ENCODE results near the gene ZSWIM6. TPM values are rescaled to one million over a fixed set of nuclear protein-coding genes. Genes with fewer than 3 reads are reported as not detected.
A peak's percentile ranks its signal among the peaks of the same experiment; 100 is the strongest.

ZSWIM6 gene
- polyA plus RNA-seq, 1 donor, result 18.0 TPM

DNA sequence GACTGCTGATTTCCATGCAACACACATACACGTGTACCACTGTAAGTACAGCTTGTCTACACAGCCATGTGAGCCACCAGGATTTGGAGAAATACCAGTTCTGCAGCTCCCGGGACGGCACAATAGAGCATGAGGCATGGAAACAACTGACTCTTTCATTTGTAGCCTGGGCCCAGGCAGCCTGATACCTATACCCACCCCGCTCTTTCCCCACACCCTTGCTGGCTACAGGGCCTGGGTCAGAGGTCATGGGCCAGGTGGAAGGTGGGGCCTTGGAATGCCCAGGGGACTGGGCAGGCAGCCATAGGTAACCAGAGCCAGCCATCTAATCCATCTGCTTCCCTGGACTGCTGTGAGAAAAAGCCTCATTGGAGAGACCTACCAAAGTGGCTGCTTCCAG is 39.0 kb upstream of the ZSWIM6 start:
- H3K27me3 ChIP-seq (ENCODE audit: control insufficient read depth, insufficient read depth, low read length), result no peaks in the 10 kb centered on the region
- no peak overlapping the region for H3K4me3 ChIP-seq (ENCODE audit: low read length)
- WGBS (ENCODE audit: insufficient coverage, low lambda C conversion rate), result no CpG with 5 or more reads among the region's 4 CpGs
- no peaks in the 10 kb centered on the region for H3K9me3 ChIP-seq (ENCODE audit: control insufficient read depth, low read depth, low read length)
- peak in 1 of 2 donors; percentile 74 for DNase-seq
- peaks cover 25% of the 10 kb centered on the region for H3K4me1 ChIP-seq (ENCODE audit: control insufficient read depth, insufficient read depth, low read length)
- no peaks in the 10 kb centered on the region for H3K36me3 ChIP-seq (ENCODE audit: control insufficient read depth, insufficient read depth, low read length)
- H3K27ac ChIP-seq (ENCODE audit: low read length), result peak overlapping the region; percentile 82

DNA sequence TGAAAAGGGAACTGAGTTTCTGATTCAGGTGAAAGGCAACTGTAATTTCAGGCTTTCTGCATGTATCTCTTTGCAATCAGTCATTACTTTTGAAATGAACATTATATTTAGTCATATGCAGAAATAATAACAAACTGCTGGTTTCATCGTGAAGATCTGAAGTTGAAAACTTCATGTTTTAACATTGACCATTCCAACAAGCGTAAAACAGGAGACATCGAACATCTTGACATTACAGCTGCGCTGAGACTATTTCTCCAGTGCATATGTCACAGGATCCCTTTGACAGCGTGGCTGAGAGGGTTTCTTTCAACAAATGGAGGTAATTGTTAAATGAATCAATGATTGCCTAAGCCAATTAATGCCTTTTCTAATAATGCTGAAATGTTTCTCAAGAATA is 38.2 kb upstream of the ZSWIM6 start:
- Histone ChIP-seq H3K27me3 (ENCODE audit: control insufficient read depth, insufficient read depth, low read length) (no peaks in the 10 kb centered on the region), H3K9me3 (ENCODE audit: control insufficient read depth, low read depth, low read length) (no peaks in the 10 kb centered on the region), H3K36me3 (ENCODE audit: control insufficient read depth, insufficient read depth, low read length) (no peaks in the 10 kb centered on the region), H3K4me1 (ENCODE audit: control insufficient read depth, insufficient read depth, low read length) (peaks cover 25% of the 10 kb centered on the region), H3K4me3 (ENCODE audit: low read length) (no peak overlapping the region), H3K27ac (ENCODE audit: low read length) (no peak overlapping the region)
- DNase-seq, result no peak
- 100% methylated on average over 2 of the region's 5 CpGs for WGBS (ENCODE audit: insufficient coverage, low lambda C conversion rate)

DNA sequence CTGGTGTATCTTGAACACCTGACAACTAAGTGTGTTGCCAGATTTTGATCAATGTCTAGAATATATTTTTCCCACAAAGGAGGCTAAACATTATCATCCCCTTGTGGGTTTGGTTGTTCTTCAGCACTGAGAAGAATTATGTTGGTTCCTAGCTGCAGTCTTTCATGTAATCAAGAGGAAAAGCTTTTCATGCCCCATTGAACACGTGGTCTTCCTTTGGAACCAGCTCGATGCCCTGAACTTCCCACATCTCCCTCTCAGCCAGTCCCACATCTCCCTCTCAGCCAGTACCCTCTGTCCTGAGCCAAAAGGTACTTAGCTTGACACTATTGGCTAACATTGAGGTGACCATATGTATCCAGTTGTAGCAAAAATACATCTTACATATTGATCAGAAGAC is 36.7 kb upstream of the ZSWIM6 start:
- no peak overlapping the region for H3K27ac ChIP-seq (ENCODE audit: low read length)
- no peaks in the 10 kb centered on the region for H3K36me3 ChIP-seq (ENCODE audit: control insufficient read depth, insufficient read depth, low read length)
- DNase-seq, result no peak
- no peaks in the 10 kb centered on the region for H3K27me3 ChIP-seq (ENCODE audit: control insufficient read depth, insufficient read depth, low read length)
- no peak overlapping the region for H3K4me3 ChIP-seq (ENCODE audit: low read length)
- no peaks in the 10 kb centered on the region for H3K9me3 ChIP-seq (ENCODE audit: control insufficient read depth, low read depth, low read length)
- 100% methylated on average over 1 of the region's 2 CpGs for WGBS (ENCODE audit: insufficient coverage, low lambda C conversion rate)
- H3K4me1 ChIP-seq (ENCODE audit: control insufficient read depth, insufficient read depth, low read length), result peaks cover 25% of the 10 kb centered on the region

DNA sequence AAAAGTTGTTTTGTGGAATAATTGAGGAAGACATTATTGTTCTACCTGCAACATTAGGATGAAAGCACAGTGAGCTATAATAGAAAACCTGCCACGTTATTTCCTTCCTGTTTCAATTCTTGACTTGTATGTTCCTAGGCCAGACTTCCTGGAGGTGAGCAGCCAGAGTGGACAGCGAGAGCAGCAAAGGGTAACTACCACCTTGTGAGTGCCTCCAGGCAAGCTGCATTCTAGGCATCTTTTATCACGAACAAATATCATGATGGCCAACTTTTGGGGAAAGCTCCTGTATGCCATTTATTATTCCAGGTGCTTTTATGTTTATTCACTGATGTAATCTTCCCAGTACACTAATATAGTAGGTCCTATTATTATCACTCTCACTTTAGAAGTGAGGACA is 34.0 kb upstream of the ZSWIM6 start:
- no CpG with 5 or more reads among the region's 3 CpGs for WGBS (ENCODE audit: insufficient coverage, low lambda C conversion rate)
- Histone ChIP-seq H3K4me1 (ENCODE audit: control insufficient read depth, insufficient read depth, low read length) (peaks cover 16% of the 10 kb centered on the region), H3K27me3 (ENCODE audit: control insufficient read depth, insufficient read depth, low read length) (no peaks in the 10 kb centered on the region), H3K27ac (ENCODE audit: low read length) (no peak overlapping the region), H3K4me3 (ENCODE audit: low read length) (no peak overlapping the region), H3K9me3 (ENCODE audit: control insufficient read depth, low read depth, low read length) (no peaks in the 10 kb centered on the region), H3K36me3 (ENCODE audit: control insufficient read depth, insufficient read depth, low read length) (no peaks in the 10 kb centered on the region)
- no peak for DNase-seq

DNA sequence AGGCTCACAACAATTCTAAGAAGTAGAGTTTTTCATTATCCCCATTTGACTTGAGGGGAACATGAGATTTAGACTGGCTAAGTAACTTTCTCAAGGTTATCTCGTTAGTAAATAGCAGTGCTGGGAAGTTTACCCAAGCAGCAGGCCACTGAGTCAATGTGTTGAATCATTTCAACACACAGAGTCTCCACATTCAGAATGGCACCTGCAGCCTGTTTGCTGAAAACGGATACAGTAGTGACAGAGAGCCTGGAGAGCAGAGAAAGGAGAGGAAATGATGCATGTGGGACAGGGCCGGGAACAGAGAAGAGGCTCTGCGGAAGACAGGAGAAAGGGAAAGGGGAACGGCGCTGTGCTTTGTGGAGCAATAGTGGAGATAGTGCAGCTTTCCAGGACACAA is 33.5 kb upstream of the ZSWIM6 start:
- no peak for DNase-seq
- H3K36me3 ChIP-seq (ENCODE audit: control insufficient read depth, insufficient read depth, low read length), result no peaks in the 10 kb centered on the region
- H3K27me3 ChIP-seq (ENCODE audit: control insufficient read depth, insufficient read depth, low read length), result no peaks in the 10 kb centered on the region
- H3K4me1 ChIP-seq (ENCODE audit: control insufficient read depth, insufficient read depth, low read length), result peaks cover 14% of the 10 kb centered on the region
- H3K4me3 ChIP-seq (ENCODE audit: low read length), result no peak overlapping the region
- WGBS (ENCODE audit: insufficient coverage, low lambda C conversion rate), result 40% methylated on average over 1 of the region's 6 CpGs
- no peaks in the 10 kb centered on the region for H3K9me3 ChIP-seq (ENCODE audit: control insufficient read depth, low read depth, low read length)
- no peak overlapping the region for H3K27ac ChIP-seq (ENCODE audit: low read length)

DNA sequence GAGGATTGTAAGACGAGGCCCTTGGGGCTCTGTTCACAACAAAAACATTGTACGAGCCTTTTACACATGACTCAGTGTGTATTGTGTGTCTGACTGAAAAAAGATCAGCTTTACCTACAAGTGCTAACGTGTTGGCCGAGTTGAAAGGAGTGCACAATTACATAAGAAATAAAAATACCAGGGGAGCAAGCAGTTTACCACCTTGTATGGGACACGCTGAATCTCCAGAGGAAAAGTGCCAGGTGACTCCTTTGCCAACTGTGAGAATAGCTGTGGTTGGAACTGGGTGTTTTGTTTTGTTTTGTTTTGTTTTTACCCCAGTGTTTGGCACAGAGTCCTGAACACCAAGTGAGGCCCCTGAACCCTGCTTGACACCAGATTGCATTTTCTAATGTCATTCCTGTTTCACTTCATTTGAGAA is 32.8 kb upstream of the ZSWIM6 start:
- DNase-seq, result no peak
- no peak overlapping the region for H3K27ac ChIP-seq (ENCODE audit: low read length)
- H3K4me1 ChIP-seq (ENCODE audit: control insufficient read depth, insufficient read depth, low read length), result peaks cover 16% of the 10 kb centered on the region
- no peaks in the 10 kb centered on the region for H3K36me3 ChIP-seq (ENCODE audit: control insufficient read depth, insufficient read depth, low read length)
- no peak overlapping the region for H3K4me3 ChIP-seq (ENCODE audit: low read length)
- no CpG with 5 or more reads among the region's 5 CpGs for WGBS (ENCODE audit: insufficient coverage, low lambda C conversion rate)
- no peaks in the 10 kb centered on the region for H3K27me3 ChIP-seq (ENCODE audit: control insufficient read depth, insufficient read depth, low read length)
- no peaks in the 10 kb centered on the region for H3K9me3 ChIP-seq (ENCODE audit: control insufficient read depth, low read depth, low read length)

DNA sequence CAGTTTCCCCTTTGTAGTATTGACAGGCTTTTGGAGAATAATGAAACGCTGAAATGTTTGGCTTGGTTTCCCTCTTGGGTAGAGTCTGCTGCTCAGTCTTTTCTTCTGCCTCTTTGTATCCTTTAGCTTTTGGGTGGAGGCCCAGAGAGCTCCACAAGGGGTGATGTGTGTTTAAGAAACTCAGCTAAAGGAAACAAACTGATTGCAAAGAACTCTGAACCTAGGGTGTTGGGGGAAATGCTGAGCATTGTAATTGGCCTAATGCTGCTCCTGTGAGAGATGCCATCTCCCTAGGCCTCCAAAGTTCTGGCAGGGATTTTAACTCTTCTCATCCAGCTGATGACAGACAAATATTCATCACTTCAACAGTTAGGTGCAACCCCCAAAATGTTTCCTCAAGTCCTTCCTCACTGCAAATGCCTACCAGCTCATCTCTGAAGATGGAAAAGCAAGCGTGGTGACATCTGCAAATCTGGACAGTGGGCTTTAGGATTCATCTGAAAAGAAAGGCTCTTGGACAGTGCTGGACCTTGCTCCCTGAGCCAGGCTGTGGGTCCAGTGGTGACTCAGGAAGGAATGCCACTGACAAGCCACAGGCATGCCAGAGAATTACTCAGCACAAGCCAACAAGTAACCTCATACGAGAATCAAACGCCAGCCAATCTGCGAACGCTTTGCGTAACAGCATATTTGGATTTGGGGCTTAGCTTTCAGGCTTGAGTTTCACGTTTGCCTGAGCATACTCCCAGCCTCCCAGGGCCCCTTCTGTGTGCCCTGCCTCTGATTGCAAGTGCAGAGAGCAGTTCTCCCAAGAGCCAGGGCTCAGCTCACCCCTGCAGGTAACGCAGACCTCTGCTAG is 30.5 kb upstream of the ZSWIM6 start:
- no peaks in the 10 kb centered on the region for H3K27me3 ChIP-seq (ENCODE audit: control insufficient read depth, insufficient read depth, low read length)
- H3K9me3 ChIP-seq (ENCODE audit: control insufficient read depth, low read depth, low read length), result no peaks in the 10 kb centered on the region
- H3K4me1 ChIP-seq (ENCODE audit: control insufficient read depth, insufficient read depth, low read length), result peaks cover 26% of the 10 kb centered on the region
- no peaks in the 10 kb centered on the region for H3K36me3 ChIP-seq (ENCODE audit: control insufficient read depth, insufficient read depth, low read length)
- WGBS (ENCODE audit: insufficient coverage, low lambda C conversion rate), result 60% methylated on average over 1 of the region's 9 CpGs
- peak; percentile 72 to 83 for DNase-seq
- H3K27ac ChIP-seq (ENCODE audit: low read length), result peak overlapping the region; percentile 65
- H3K4me3 ChIP-seq (ENCODE audit: low read length), result no peak overlapping the region

DNA sequence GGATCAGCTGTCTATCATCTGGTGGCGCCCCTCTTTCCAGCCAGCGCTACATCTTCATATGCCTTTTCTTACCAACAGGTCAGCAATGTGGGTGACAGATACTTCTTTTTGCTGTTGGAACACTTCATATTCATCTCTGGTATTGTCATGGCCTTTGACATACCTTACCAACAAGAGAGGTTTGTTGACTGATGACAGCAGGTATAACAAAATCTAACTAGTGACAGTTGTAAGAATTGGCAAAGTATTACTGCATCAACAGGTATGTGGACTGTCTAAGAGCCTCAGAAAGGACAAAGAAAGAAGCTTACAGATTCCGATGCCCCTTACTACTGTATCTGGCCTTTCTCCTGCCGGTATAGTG is 29.9 kb upstream of the ZSWIM6 start:
- no peaks in the 10 kb centered on the region for H3K9me3 ChIP-seq (ENCODE audit: control insufficient read depth, low read depth, low read length)
- DNase-seq, result no peak
- H3K27me3 ChIP-seq (ENCODE audit: control insufficient read depth, insufficient read depth, low read length), result no peaks in the 10 kb centered on the region
- 100% methylated on average over 1 of the region's 4 CpGs for WGBS (ENCODE audit: insufficient coverage, low lambda C conversion rate)
- H3K4me3 ChIP-seq (ENCODE audit: low read length), result no peak overlapping the region
- peaks cover 30% of the 10 kb centered on the region for H3K4me1 ChIP-seq (ENCODE audit: control insufficient read depth, insufficient read depth, low read length)
- no peaks in the 10 kb centered on the region for H3K36me3 ChIP-seq (ENCODE audit: control insufficient read depth, insufficient read depth, low read length)
- peak overlapping the region; percentile 65 for H3K27ac ChIP-seq (ENCODE audit: low read length)

DNA sequence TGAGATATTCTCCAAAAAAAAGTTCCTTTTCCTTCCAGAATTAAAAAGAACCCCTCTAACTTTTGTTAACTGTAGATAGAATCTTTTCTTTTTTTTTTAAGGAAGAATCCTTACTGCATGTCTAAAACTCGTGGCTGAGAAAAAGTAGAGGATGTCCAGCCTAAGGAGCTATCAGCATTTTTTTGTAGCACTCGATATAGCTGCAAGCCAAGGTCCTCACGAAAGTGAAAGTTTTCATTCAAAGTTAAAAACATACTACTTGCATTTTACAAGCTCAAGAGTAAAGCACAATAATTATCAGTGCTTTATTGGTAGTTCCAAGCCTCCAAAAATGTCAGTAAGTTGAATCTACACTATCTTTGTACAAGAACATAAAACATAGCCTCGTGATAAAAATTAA is 28.7 kb upstream of the ZSWIM6 start:
- no CpG with 5 or more reads among the region's 4 CpGs for WGBS (ENCODE audit: insufficient coverage, low lambda C conversion rate)
- no peaks in the 10 kb centered on the region for H3K36me3 ChIP-seq (ENCODE audit: control insufficient read depth, insufficient read depth, low read length)
- peaks cover 30% of the 10 kb centered on the region for H3K4me1 ChIP-seq (ENCODE audit: control insufficient read depth, insufficient read depth, low read length)
- H3K4me3 ChIP-seq (ENCODE audit: low read length), result no peak overlapping the region
- no peak overlapping the region for H3K27ac ChIP-seq (ENCODE audit: low read length)
- H3K9me3 ChIP-seq (ENCODE audit: control insufficient read depth, low read depth, low read length), result no peaks in the 10 kb centered on the region
- DNase-seq, result peak in 1 of 2 donors; percentile 43
- H3K27me3 ChIP-seq (ENCODE audit: control insufficient read depth, insufficient read depth, low read length), result no peaks in the 10 kb centered on the region

DNA sequence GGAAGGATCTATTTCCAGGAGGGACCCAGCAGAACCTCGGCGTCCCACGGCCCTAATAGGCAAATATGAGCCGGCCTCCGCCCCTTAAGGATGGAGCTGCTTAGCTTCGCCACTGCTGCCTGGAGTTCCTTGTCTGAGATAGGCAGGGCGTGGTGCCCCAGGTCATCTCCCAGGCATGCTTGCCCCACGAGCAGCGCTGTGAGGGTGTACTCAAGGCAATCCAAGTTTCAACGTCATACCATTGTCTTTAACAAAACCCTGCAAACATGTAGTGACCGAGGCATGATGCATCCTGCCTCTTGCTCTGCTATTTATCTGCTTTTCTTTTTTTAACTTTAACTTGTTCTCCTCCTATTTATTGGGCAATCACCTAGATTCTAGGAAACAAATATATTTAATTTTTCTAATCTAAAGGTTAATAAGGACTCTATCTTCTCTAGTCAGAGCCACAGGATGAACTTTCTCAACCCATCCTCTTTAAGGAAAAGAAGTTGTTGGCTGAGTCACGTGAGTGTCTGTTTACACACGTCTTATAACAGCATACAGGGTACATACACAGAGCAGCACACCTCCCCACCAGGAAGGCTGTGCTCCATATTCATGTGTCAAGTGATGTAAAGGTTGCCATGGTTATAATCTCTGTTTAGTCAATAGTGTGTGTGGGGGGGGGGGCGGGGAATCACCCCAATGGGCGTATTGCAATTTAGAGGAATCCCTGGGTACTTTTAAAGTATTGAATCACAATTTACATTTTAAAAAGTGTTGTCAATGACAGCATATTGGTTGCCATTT is 27.3 kb upstream of the ZSWIM6 start:
- Histone ChIP-seq H3K9me3 (ENCODE audit: control insufficient read depth, low read depth, low read length) (no peaks in the 10 kb centered on the region), H3K4me1 (ENCODE audit: control insufficient read depth, insufficient read depth, low read length) (peaks cover 30% of the 10 kb centered on the region), H3K36me3 (ENCODE audit: control insufficient read depth, insufficient read depth, low read length) (no peaks in the 10 kb centered on the region), H3K27me3 (ENCODE audit: control insufficient read depth, insufficient read depth, low read length) (no peaks in the 10 kb centered on the region), H3K4me3 (ENCODE audit: low read length) (no peak overlapping the region), H3K27ac (ENCODE audit: low read length) (peak overlapping the region; percentile 75)
- WGBS (ENCODE audit: insufficient coverage, low lambda C conversion rate), result 31% methylated on average over 3 of the region's 15 CpGs
- DNase-seq, result peak; percentile 89 to 93
